ENCODE results near the gene NOL3.

DNA sequence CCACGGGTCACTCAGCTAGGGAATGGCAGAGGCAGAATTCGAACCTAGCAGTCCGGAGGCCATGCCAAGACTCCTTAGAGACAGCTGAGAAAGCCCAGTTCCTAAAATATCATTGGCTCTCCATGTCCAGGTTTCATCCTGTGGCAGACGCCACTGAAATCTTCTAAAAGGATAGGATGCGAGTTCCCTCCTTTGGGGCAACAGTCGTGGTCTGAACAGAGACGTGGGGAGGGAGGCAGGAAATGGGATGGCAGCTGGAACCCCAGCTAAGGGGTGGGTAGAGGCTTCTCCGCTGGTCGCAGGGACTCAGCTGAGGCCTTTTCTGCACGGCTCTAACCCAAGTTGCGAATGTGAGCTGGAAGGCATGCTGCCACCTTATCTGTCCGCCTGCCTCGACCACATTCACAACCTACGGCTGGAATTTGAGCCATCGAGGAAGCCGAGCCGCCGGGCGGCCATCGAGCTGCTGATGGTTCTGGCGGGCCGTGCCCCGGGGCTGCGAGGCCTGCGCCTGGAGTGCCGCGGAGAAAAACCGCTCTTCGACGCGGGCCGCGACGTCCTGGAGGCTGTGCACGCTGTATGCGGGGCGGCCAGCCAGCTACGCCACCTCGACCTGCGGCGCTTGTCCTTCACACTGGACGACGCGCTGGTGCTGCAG is 7.7 kb upstream of the NOL3 start:
- TF ChIP-seq, protein P1, sequence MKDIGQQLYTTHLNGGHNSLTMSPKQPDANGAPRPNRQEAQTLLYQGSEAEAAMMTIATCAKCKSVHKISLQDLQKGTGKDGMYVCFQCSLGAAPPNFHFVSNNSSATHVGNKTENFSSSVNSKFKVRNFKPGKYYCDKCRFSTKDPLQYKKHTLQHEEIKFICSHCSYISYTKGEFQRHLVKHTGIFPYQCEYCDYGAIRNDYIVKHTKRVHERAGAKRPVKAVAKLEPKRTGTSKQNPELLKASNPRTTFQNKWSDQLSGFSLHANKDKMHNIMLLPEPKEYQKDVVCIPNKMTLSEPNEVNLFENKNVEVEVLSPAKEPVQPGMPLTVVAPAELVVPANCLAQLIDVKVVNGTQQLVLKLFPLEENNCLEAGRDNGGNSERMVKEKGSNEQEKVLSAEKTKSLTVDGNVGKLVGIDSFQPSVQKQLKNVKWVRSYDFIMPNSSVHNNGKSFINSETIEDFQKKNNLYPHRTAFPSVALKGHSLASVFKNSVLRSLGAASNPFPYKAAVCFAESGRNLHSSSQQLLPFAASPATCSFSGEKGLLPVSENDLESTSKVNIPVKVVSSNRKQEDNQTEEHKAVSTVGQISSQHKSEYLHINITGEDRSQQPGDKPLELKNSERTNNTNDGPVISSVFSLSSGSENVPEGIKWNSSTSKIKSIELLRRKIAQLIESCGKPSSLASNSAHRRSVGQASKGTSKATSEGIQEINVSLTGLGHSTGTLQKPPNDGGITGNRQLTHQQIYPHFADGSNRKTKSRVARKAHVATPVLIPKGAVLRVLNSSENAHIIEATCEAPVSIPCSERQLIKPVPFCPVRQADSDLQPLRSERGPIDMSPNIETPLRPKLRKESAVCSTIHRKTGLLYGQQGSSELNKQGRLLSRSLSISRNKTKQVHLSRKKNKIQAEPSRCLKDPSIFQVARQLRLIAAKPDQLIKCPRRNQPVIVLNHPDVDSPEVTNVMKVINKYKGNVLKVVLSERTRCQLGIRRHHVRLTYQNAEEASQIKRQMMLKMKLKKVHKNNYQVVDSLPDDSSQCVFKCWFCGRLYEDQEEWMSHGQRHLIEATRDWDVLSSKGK (CRISPR knock-in tag; IDR thresholded peaks at IDR 0.05) = no peak
- TF ChIP-seq POLR2A (conservative IDR thresholded peaks at IDR 0.05) (no peak), CHD2 (IDR thresholded peaks at IDR 0.05; ENCODE audit: low read depth, low read length) (no peak), ARID2 (IDR thresholded peaks at IDR 0.05) (no peak), SIX5 (IDR thresholded peaks at IDR 0.05; ENCODE audit: borderline replicate concordance in 1 of 2, insufficient read depth in 1 of 2, low read depth in 1 of 2, low read length in 2 of 2) (no peak), HNRNPLL (IDR thresholded peaks at IDR 0.05; ENCODE audit: low read depth, low read length, poor library complexity, severe bottlenecking) (no peak)
- TF ChIP-seq, protein P2, sequence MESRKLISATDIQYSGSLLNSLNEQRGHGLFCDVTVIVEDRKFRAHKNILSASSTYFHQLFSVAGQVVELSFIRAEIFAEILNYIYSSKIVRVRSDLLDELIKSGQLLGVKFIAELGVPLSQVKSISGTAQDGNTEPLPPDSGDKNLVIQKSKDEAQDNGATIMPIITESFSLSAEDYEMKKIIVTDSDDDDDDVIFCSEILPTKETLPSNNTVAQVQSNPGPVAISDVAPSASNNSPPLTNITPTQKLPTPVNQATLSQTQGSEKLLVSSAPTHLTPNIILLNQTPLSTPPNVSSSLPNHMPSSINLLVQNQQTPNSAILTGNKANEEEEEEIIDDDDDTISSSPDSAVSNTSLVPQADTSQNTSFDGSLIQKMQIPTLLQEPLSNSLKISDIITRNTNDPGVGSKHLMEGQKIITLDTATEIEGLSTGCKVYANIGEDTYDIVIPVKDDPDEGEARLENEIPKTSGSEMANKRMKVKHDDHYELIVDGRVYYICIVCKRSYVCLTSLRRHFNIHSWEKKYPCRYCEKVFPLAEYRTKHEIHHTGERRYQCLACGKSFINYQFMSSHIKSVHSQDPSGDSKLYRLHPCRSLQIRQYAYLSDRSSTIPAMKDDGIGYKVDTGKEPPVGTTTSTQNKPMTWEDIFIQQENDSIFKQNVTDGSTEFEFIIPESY (CRISPR knock-in tag; IDR thresholded peaks at IDR 0.05) = no peak; the same call in 1 of the 2 replicates
- TF ChIP-seq, protein P3, sequence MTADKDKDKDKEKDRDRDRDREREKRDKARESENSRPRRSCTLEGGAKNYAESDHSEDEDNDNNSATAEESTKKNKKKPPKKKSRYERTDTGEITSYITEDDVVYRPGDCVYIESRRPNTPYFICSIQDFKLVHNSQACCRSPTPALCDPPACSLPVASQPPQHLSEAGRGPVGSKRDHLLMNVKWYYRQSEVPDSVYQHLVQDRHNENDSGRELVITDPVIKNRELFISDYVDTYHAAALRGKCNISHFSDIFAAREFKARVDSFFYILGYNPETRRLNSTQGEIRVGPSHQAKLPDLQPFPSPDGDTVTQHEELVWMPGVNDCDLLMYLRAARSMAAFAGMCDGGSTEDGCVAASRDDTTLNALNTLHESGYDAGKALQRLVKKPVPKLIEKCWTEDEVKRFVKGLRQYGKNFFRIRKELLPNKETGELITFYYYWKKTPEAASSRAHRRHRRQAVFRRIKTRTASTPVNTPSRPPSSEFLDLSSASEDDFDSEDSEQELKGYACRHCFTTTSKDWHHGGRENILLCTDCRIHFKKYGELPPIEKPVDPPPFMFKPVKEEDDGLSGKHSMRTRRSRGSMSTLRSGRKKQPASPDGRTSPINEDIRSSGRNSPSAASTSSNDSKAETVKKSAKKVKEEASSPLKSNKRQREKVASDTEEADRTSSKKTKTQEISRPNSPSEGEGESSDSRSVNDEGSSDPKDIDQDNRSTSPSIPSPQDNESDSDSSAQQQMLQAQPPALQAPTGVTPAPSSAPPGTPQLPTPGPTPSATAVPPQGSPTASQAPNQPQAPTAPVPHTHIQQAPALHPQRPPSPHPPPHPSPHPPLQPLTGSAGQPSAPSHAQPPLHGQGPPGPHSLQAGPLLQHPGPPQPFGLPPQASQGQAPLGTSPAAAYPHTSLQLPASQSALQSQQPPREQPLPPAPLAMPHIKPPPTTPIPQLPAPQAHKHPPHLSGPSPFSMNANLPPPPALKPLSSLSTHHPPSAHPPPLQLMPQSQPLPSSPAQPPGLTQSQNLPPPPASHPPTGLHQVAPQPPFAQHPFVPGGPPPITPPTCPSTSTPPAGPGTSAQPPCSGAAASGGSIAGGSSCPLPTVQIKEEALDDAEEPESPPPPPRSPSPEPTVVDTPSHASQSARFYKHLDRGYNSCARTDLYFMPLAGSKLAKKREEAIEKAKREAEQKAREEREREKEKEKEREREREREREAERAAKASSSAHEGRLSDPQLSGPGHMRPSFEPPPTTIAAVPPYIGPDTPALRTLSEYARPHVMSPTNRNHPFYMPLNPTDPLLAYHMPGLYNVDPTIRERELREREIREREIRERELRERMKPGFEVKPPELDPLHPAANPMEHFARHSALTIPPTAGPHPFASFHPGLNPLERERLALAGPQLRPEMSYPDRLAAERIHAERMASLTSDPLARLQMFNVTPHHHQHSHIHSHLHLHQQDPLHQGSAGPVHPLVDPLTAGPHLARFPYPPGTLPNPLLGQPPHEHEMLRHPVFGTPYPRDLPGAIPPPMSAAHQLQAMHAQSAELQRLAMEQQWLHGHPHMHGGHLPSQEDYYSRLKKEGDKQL (CRISPR knock-in tag; IDR thresholded peaks at IDR 0.05; ENCODE audit: borderline replicate concordance) = no peak
- TF ChIP-seq, protein P4, sequence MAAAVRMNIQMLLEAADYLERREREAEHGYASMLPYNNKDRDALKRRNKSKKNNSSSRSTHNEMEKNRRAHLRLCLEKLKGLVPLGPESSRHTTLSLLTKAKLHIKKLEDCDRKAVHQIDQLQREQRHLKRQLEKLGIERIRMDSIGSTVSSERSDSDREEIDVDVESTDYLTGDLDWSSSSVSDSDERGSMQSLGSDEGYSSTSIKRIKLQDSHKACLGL (CRISPR knock-in tag; IDR thresholded peaks at IDR 0.05; ENCODE audit: borderline replicate concordance, poor library complexity, severe bottlenecking) = no peak
- TF ChIP-seq, protein P5, sequence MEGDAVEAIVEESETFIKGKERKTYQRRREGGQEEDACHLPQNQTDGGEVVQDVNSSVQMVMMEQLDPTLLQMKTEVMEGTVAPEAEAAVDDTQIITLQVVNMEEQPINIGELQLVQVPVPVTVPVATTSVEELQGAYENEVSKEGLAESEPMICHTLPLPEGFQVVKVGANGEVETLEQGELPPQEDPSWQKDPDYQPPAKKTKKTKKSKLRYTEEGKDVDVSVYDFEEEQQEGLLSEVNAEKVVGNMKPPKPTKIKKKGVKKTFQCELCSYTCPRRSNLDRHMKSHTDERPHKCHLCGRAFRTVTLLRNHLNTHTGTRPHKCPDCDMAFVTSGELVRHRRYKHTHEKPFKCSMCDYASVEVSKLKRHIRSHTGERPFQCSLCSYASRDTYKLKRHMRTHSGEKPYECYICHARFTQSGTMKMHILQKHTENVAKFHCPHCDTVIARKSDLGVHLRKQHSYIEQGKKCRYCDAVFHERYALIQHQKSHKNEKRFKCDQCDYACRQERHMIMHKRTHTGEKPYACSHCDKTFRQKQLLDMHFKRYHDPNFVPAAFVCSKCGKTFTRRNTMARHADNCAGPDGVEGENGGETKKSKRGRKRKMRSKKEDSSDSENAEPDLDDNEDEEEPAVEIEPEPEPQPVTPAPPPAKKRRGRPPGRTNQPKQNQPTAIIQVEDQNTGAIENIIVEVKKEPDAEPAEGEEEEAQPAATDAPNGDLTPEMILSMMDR (IDR thresholded peaks at IDR 0.05 in 2 of 3, conservative IDR thresholded peaks at IDR 0.05 in 1 of 3; ENCODE audit: insufficient read depth in 2 of 3, low read depth in 1 of 3, low read length in 3 of 3) = no peak
